Measurements from ENCODE around the gene ALK. TPM values are rescaled to one million over a fixed set of nuclear protein-coding genes. Genes with fewer than 3 reads are reported as not detected.

Gene ALK
- total RNA-seq, 2 donors from 2014 or later: 0.13 to 0.46 TPM

DNA sequence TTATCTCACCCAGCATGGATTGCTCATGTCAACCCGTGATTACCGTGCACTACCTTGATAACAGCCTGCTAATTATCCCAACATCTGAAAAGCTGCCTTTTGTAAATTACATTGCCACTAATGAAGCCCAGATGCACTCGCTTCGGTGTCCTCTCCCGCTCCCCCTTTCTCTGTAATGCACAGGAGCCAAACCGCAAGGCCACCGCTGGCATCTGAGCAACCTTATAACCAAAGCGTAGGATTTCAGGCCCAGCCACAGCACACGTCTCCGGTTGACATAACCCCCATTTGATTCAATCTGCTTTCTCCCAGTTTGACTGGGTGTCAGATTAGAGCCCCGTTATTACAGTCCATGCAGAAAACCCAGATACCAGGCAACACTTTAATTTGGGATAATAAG lies 341.2 kb downstream of the ALK start:
- no peaks in the 10 kb centered on the region for H3K27me3 ChIP-seq (ENCODE audit: control insufficient read depth, insufficient read depth, low read length, poor library complexity, severe bottlenecking)
- TF ChIP-seq, protein P1, sequence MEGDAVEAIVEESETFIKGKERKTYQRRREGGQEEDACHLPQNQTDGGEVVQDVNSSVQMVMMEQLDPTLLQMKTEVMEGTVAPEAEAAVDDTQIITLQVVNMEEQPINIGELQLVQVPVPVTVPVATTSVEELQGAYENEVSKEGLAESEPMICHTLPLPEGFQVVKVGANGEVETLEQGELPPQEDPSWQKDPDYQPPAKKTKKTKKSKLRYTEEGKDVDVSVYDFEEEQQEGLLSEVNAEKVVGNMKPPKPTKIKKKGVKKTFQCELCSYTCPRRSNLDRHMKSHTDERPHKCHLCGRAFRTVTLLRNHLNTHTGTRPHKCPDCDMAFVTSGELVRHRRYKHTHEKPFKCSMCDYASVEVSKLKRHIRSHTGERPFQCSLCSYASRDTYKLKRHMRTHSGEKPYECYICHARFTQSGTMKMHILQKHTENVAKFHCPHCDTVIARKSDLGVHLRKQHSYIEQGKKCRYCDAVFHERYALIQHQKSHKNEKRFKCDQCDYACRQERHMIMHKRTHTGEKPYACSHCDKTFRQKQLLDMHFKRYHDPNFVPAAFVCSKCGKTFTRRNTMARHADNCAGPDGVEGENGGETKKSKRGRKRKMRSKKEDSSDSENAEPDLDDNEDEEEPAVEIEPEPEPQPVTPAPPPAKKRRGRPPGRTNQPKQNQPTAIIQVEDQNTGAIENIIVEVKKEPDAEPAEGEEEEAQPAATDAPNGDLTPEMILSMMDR (conservative IDR thresholded peaks at IDR 0.05): no peak
- no peak overlapping the region for H3K4me3 ChIP-seq (ENCODE audit: low read length)
- Mint-ChIP-seq H3K4me3 (no peak overlapping the region), H3K27ac (no peak overlapping the region), H3K27me3 (ENCODE audit: insufficient read depth) (no peaks in the 10 kb centered on the region), H3K4me1 (peaks cover 7% of the 10 kb centered on the region), H3K9me3 (no peaks in the 10 kb centered on the region), H3K36me3 (ENCODE audit: low read depth) (no peaks in the 10 kb centered on the region)
- no peaks in the 10 kb centered on the region for H3K4me1 ChIP-seq (ENCODE audit: control insufficient read depth, insufficient read depth, low read length)
- no peaks in the 10 kb centered on the region for H3K9me3 ChIP-seq (ENCODE audit: control insufficient read depth, low read length)
- 93 to 97% methylated on average over 10 to 11 of the region's 11 CpGs for WGBS, 2 experiments (ENCODE audit: insufficient coverage in 1 of 2, insufficient read length in 1 of 2)
- H3K9ac ChIP-seq (ENCODE audit: extremely low read depth, low read length, poor library complexity, severe bottlenecking): no peak overlapping the region
- DNase-seq: no peak
- H3K27ac ChIP-seq (ENCODE audit: low read depth, low read length): no peak overlapping the region
- H3K36me3 ChIP-seq (ENCODE audit: control insufficient read depth, insufficient read depth, low read length): no peaks in the 10 kb centered on the region

DNA sequence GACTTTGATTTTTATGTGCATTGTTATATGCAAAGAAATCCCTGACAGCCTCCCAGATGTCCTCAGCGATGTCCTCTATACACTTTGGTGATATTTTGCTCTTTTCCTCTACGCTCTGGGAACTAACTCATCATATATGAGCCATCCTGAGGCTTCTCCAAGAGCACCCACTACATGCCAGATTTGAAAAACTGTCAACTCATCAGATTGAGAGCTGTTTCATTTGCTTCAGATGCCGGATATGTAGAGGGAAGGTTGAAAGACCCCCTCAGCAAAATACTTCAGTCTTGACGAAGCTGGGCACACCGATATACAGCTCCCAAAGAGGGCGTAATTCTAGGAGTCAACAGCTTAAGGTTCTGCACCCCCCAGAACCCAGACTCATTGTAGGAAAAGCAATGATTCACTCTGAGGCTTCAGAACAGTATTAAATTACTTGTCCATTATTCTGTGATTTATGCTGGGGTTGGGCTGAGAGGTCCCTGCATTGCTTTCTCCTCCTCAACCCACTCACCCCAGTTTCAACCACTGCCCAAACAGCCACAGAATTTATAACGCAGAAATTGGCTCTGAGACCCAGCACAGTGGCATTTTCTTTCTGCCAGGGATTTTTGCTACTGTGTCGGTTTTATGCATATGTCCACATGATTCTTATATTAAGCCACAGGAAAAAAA lies 341.8 kb downstream of the ALK start:
- WGBS, 2 experiments (ENCODE audit: insufficient coverage in 1 of 2, insufficient read length in 1 of 2): 91 to 93% methylated on average over 6 to 8 of the region's 8 CpGs
- Histone ChIP-seq H3K27me3 (ENCODE audit: control insufficient read depth, insufficient read depth, low read length, poor library complexity, severe bottlenecking) (no peaks in the 10 kb centered on the region), H3K4me3 (ENCODE audit: low read length) (no peak overlapping the region), H3K36me3 (ENCODE audit: control insufficient read depth, insufficient read depth, low read length) (no peaks in the 10 kb centered on the region), H3K4me1 (ENCODE audit: control insufficient read depth, insufficient read depth, low read length) (no peaks in the 10 kb centered on the region), H3K9ac (ENCODE audit: extremely low read depth, low read length, poor library complexity, severe bottlenecking) (no peak overlapping the region), H3K9me3 (ENCODE audit: control insufficient read depth, low read length) (no peaks in the 10 kb centered on the region), H3K27ac (ENCODE audit: low read depth, low read length) (no peak overlapping the region)
- Mint-ChIP-seq H3K9me3 (no peaks in the 10 kb centered on the region), H3K27ac (no peak overlapping the region), H3K36me3 (ENCODE audit: low read depth) (no peaks in the 10 kb centered on the region), H3K4me3 (no peak overlapping the region), H3K27me3 (ENCODE audit: insufficient read depth) (no peaks in the 10 kb centered on the region), H3K4me1 (peaks cover 7% of the 10 kb centered on the region)
- TF ChIP-seq, protein P1 (conservative IDR thresholded peaks at IDR 0.05): no peak
- DNase-seq: no peak

DNA sequence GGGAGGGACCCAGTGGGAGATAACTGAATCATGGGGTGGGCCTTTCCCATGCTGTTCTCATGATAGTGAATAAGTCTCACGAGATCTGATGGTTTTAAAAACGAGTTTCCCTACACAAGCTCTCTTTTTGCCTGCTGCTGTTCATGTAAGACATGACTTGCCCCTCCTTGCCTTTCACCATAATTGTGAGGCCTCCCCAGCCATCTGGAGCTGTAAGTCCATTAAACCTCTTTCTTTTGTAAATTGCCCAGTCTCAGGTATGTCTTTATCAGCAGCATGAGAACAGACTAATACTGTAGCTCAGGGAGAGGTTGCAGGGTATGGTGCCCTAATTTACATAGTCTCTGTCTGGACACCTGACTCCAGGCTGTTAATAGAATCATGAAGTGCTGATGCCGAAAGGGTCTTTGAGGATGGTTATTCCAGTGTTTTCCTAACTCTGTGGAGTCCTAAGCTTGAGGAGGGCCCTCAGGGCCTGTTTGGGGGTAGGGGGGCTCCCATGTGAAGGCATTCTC lies 343.2 kb downstream of the ALK start:
- no peak overlapping the region for H3K4me3 ChIP-seq (ENCODE audit: low read length)
- H3K9me3 ChIP-seq (ENCODE audit: control insufficient read depth, low read length): no peaks in the 10 kb centered on the region
- no peaks in the 10 kb centered on the region for H3K36me3 Mint-ChIP-seq (ENCODE audit: low read depth)
- H3K27ac ChIP-seq (ENCODE audit: low read depth, low read length): no peak overlapping the region
- peaks cover 7% of the 10 kb centered on the region for H3K4me1 Mint-ChIP-seq
- WGBS, 2 experiments (ENCODE audit: insufficient coverage in 1 of 2, insufficient read length in 1 of 2): 85 to 86% methylated on average over 2 to 3 of the region's 3 CpGs
- no peaks in the 10 kb centered on the region for H3K27me3 ChIP-seq (ENCODE audit: control insufficient read depth, insufficient read depth, low read length, poor library complexity, severe bottlenecking)
- TF ChIP-seq, protein P1 (conservative IDR thresholded peaks at IDR 0.05): no peak
- H3K4me1 ChIP-seq (ENCODE audit: control insufficient read depth, insufficient read depth, low read length): no peaks in the 10 kb centered on the region
- H3K27ac Mint-ChIP-seq: no peak overlapping the region
- H3K36me3 ChIP-seq (ENCODE audit: control insufficient read depth, insufficient read depth, low read length): no peaks in the 10 kb centered on the region
- H3K27me3 Mint-ChIP-seq (ENCODE audit: insufficient read depth): no peaks in the 10 kb centered on the region
- no peak overlapping the region for H3K9ac ChIP-seq (ENCODE audit: extremely low read depth, low read length, poor library complexity, severe bottlenecking)
- H3K4me3 Mint-ChIP-seq: no peak overlapping the region
- no peaks in the 10 kb centered on the region for H3K9me3 Mint-ChIP-seq
- no peak for DNase-seq
